NCI-H2171 treated with DMSO at 0.1 percent for 48 hours (cell line): ENCODE measurements around the gene OGT.
"Not testable (repeated sequence)": the region's sequence is repeated elsewhere in the genome, so short reads cannot be mapped to it uniquely, and the experiment has no call there.

Experiments used
- DNase-seq: peaks from one replicate; lab custom pipeline; 2025; lab: John Stamatoyannopoulos, UW

Gene OGT

DNA sequence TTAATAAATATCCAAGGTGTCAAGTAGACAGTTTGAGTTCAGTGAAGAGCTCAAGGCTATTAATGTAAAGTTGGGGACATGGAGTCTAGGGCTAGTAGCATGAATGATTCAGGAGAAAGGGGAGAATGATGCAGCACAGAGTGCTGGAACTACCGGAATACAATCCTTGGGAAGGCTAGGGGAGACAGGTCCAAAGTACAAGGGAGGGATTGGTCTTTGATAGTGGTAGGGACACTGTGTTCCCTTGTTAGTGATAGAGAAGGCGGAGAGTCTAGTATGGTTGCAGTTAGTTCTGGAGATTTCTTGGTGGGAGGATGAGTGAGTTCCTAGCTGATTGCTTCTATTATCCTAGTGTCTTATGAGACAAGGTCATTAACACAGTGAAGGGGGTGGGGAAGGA, 54.0 kb downstream of the OGT start:
- DNase-seq: no peak

DNA sequence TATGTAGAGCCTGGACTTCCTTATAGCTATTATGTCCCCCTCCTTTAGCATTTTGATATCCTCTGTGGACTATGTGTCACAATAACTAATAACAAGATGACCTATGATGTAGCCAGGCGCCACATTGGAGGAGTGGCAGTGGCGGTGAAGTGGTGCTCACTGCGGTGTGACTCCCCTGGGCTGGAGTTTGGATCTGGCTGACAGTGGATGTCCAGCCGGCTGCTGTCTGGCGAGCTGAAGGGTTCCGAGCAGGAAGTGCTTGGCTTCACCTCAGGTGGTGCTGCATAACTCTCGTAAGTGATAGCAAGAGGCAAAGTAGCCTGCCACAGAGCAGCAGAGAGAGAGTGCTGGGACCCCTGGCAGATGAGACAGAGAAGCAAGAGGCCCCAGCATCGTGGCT, 60.3 kb downstream of the OGT start:
- not testable (repeated sequence) for DNase-seq

DNA sequence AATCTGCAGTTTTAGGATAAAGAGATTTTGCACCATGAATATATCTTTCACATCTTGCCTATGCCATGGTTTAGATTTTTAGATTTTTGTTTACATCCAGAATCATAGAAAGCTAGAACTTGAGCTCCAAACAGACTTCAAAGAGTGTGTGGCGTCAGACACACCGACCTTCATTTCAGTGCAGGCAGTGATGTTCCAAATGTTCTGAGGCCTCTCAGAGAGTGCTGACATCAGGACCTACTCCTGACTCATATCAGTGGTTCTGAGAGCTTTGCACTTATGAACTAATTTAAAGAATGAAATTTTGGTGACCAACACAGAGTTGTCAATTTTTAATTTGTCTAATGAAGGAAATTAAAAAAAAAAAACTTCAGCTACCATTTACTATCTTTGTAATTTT, 67.1 kb downstream of the OGT start:
- no peak for DNase-seq

DNA sequence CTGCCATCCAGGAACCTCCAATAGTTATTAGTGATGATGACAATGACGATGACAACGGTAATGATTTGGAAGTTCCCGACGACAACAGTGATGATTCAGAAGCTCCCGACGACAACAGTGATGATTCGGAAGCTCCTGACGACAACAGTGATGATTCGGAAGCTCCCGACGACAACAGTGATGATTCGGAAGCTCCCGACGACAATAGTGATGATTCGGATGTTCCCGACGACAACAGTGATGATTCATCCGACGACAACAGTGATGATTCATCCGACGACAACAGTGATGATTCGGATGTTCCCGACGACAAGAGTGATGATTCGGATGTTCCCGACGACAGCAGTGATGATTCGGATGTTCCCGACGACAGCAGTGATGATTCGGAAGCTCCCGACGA, 70.7 kb downstream of the OGT start:
- DNase-seq: no peak

DNA sequence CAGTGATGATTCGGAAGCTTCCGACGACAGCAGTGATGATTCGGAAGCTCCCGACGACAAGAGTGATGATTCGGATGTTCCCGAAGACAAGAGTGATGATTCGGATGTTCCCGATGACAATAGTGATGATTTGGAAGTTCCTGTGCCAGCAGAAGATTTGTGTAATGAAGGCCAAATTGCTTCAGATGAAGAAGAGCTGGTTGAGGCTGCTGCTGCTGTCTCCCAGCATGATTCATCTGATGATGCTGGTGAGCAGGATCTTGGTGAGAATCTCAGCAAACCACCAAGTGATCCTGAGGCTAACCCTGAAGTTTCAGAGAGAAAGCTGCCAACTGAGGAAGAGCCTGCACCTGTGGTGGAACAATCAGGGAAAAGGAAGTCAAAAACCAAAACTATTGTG, 71.2 kb downstream of the OGT start:
- DNase-seq: no peak

DNA sequence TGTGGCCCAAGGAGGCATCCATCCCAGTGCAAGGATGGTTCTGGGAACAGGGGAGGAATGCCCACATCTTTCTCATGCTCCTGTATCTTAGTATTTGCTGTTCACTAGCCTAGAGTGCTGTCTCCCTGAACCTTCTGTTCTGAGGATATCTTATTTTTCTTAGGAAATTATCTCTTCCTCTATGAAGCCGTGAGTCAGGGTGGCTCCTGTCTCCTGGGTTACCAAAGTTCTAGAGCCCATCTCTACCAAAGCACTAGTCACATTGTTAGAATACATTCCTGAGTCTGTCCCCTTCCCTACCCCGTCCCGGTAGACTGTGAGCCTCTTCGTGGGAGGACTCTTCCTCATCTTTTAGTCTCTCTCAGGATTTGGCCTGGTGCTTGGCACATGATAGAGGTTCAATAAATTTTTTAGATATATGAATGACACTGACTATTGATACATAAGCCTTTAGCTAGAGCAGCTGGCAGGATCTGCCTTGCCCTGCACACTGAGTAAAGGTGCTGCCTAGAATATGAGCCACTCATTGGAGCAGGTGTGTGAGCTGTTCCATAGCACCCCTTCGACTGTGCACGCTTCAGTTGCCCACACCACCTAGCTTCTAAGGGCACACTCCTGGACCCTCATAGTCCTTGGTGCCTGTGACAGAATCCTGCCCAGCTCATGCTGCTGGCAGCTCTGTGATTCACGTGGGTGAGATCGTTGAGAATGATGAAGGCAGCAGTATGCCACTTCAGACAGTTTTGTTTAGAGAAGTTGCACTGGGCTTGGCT, 72.1 kb downstream of the OGT start:
- DNase-seq: no peak

DNA sequence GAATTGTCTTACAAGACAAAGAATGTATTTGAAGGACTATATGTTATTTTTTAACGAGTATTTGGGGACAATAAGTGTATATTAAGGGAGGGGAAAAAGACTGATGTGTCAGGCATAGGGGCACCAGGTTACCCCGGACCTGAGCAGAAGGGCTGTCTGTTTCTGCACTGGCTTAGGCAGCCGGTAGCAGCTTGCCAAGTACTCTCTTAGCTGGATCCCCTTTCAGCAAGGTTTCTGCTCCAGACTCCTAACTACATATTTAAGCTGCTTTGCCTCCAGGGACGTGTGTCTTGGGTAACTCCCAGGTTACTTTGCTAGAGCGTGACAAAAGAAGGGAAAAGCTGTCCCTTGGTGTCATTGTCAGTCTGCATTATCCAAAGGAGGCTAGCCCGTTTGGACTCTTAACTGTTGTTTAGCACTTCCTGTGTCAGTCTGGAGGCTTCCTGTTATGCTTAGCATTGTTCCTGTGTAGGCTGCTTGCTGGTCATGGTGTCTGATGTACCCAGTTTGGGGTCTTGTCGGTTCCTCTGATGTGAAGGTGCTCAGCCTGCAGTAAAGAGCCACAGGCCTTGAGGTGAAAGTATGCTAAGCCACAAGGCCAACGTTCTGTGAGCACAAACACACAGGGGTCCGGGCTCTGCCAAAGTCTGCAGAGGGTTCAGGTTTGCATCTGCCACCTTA, 73.8 kb downstream of the OGT start:
- DNase-seq: no peak

DNA sequence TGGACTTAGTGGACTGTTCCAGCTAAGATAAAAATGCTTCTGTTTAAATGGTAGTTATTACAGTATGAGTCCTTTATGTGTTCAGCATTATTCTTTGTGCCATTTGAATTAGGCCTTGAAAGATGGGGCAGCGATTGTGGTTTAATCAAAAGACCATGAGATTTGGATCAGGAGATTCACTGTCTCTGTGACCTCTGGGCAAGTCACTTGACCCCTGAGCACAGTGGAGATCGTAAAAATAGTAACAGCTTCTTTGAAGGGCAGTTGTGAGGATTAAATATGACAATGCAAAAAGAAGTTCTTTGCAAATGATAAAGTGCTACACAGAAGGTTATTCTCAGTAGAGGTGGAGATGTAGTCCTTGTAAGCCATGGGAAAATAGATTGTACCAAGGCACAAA, 74.6 kb downstream of the OGT start:
- DNase-seq: no peak

DNA sequence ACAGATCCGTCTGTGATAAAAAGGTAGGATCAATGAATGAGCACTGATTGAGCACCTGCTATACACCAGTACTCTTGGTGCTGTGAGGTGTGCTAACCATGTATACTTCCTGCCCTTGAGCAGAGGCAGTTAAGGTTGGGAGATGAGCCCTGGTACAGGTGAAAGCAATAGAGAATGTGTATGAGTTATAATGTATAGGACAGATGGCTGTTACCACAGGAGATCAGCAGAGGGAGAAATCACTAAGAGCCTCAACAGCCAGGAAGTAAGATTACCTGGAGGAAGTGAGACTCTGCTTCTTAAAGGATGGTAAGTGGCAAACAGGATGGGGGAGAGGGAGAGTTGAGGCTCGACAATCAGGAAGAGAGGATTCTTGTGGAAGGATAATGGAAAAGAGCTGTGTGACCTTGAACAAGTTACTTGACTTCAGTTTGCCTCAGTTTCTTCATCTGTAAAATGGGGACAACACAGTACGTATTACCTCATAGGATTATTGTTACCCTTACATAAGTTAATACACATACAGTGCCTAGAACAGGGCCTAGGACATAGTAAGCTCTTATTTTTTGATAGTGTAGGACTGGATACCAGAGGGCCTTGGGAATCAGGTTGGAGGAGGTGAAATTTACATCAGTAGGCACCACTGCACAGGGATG, 76.3 kb downstream of the OGT start:
- no peak for DNase-seq

DNA sequence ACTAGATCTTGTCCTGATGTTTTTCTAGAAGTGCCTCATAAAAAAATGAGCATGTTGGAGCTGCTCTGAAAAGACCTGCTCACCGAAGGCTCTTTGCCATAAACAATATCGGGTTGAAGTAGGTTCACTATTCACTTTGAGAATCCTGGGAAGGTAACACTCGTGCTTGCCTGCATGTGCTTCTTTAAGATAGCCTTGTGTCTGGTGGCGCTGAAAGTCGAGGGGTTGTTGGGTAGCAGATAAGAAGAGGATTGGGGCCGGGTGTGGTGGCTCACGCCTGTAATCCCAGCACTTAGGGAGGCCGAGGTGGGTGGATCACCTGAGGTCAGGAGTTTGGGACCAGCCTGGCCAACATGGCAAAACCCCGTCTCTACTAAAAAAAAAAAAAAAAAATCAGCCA, 78.8 kb downstream of the OGT start:
- not testable (repeated sequence) for DNase-seq

DNA sequence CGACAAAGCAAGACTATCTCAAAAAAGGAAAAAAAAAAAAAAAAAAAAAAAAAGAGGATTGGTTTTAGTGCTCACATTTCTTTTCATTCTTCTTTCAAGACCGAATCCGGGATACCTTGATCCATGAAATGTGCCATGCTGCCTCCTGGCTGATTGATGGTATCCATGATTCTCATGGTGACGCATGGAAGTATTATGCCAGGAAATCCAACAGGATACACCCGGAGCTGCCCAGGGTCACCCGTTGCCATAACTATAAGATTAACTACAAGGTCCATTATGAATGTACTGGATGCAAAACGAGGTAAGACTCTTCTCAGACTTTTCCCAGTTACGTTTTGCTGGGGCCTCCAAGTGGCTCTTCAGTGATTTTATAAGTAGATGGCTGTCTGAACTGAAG, 79.4 kb downstream of the OGT start:
- DNase-seq: no peak

DNA sequence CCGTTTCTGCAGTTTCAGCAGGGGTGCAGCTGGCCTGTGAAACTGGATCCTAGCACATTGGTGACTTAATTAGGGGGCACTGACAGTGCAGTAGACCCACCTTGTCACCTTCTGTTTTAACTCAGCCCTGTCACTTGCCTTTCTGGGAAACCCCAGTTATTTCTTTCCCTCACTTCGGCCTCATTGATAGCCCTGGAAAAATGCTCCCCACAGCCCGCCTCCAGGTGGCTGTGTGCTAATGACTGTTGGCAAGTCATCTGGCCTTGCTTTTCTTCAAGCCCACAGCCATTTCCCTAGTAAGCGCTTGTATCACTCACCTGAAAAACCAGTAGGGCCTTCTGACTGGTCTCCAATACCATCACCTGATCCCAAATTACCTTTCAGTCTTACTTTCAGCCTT, 82.2 kb downstream of the OGT start:
- no peak for DNase-seq

DNA sequence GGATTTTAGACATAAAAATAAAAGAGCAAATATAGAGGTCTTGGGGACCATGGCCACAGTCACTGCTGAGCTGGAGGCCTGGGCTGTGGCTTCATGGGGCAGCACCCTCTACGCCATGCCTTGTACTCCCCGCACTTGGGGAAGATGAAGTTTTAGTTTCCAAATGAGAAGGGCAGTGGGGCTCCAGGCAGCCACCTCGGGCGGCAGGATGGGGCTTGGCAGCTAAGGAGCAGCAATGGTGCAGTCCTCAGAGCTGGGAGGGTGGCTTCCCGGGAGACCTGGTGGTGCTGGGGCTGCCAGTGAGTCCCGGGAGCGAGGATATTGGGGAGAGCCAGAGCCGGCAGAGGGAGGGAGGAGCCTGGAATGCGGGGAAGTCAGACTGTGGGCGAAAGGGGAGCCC, 83.0 kb downstream of the OGT start:
- no peak for DNase-seq

DNA sequence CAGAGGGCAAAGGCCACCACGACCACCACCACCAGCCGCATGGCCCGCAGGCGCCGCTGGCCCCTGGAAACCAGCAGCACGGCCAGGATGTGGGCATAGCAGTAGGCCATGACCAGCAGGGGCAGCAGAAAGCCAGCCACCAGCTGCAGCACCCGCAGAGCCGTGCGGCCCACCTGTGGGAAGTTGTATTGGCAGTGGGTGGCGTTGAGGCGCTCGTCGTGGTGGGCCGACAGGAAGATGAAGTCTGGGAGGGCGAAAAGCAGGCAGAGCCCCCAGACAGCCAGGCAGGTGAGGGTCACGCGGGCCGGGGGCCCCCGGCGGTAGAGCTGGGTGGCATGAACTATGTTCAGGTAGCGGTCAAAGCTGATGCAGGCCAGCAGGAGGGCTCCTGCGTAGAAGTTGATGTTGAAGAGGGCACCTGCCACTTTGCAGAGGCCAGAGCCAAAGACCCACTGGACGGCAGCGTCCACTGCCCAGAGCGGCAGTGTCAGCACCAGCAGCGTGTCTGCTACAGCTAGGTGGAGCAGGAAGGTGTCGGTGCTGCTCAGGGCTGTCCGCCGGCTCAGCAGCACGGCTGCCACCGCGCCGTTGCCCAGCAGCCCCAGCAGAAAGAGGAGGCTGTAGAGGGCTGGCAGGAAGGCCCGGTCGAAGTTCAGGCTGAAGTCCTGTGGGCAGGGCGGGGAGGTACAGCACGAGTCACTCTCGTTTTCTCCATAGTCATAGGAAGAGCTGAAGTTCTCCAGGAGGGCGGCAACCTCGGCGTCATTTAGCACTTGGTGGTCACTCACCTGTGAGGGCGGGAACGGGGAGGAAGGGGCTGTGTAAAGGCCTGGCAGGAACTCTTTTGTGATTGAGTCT, 84.0 kb downstream of the OGT start:
- DNase-seq: no peak

DNA sequence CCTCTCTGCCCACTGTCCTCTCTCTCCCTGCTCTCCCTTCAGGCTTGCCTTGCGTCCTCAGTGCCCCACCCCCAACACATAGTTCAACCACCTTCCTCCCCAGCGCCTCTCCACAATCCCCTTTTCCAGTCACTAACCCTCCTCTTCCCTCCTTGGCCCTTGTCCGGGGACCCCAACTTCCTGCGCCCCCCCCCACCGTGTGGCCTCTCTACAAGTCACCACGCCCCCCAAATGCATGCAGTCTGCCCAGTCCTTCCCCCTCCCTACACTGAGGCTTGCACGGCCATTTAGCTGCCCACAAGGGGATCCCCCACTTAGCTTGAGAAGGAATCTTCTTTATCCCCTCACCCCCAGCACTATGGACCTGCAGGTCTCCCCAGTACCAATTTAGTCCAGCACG, 84.8 kb downstream of the OGT start:
- DNase-seq: no peak

DNA sequence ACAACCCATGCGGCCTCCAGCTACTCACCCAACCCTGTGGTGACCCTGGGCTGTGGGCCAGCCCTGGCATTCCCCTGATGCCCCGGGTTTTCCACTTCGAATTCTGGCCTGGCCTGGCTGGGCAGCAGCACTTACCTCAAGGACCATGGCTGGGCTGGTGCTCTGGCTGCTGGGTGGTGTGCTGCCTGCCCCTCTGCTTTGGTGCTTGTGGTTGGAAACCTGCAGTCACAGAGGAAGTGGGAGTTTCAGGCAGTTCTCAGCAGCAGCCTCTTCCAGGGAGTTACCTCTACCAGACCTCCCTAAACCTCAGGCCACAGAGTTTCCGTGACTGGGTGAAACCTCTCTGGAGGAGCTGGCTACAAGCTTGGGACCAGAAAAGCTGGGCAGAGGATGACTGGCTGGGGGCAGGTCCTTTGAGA, 85.4 kb downstream of the OGT start, which contains the start of gene CXCR3:
TSS of gene CXCR3 (minus strand) at position 209 of the 419 bp plus-strand sequence. CDS start at position 147, 62 bp downstream.
- DNase-seq: no peak

DNA sequence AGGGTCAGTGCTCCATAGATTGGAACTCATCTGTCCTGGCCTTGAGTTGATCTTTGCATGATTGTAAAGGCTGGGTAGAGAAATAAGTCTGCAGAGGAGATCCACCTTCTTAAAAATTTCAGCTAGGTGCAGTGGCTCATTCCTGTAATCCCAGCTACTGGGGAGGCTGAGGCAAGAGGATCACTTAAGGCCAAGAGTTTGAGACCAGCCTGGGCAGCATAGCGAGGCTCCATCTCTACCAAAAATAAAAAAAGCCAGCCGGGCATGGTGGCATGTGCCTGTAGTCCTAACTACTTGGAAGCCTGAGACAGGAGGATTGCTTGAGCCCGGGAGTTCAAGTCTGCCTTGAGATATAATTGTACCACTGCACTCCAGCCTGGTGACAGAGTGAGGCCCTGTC, 85.9 kb downstream of the OGT start:
- no peak for DNase-seq

DNA sequence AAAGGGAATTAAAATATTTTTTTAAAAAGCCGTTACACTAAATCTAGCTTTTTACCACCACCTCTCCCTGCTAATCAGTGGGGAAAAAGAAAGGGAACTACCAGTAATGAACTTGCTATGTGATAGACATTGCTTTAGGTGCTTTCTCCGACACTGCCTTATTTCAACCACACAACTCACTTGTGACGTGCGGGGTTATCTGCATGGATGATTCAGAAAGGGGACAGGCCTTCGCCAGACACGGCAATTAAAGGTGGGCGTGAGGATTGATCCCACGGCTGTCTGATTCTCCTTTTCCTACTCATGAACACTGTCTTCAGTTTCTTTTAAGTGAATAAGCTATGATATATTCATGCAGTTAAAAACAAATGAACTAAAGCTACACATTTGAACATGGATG, 86.3 kb downstream of the OGT start:
- DNase-seq: no peak

DNA sequence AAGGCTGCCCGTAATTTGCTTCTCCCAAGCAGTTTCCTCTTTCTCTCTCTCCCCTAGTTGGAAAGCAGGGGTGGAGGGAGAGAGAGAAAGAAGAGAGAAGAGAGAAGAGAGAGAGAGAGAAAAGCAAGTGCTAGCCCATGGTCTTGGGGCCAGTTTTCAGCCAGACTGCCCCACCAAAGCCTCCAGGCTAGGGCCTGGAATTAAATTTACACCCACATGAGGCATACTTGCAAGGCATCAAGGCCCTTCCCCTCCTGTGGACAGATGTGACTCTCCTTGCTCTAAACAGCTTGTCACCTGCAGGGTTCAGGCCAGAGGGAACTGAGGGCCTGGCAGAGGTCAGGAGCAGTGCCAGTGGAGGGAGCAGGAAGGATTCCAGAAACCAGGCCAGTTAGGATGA, 87.1 kb downstream of the OGT start:
- DNase-seq: no peak

DNA sequence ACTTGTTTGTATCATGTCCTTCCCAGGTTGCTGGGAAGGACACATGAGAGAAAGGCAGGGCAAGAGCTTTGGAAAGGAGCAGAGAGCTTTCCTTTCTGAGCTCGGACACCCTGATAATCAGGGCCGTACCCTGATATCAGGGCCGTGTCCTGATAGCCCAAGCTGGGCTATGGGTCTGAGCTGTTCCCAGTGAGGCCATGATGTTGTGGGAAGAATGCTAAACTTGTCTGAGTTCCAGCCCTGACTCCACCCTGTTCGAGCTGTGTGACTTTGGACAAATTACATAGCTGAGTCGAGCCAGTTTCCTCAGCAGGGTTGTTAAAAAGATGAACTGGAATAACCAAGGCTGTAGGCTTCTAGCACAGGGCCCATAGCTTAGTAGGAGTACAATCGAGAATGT, 88.7 kb downstream of the OGT start:
- no peak for DNase-seq

DNA sequence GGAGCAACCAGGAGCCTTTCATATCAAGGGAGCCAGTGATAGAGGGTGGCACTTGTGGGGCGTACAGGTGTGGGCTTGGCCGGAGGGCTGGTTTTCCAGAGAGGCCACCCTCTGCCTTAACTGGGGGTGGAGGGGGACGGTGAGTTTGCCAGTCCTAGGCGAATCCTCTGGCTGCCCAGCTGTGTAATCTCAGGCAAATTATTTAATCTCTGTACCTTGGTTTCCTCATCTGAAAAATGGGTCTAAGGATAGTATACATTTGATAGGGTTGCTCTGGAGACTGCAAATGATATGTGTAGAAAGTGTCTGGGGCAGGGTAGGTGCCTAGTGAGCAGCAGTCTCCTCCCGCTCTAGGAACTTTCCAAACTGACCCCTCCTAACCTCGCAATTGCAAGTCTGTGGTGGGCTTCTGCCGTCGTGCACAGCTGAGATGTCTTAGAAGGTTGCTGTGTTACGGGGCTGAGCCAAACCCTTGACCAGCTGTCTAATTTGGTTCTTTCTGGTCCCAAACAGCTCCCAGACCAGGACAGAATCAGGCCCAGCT, 89.2 kb downstream of the OGT start:
- DNase-seq: no peak
